IPS-NIHi7 (cell line): ENCODE results near the gene ADAMTS12.
"Not testable (repeated sequence)": the region's sequence is repeated elsewhere in the genome, so short reads cannot be mapped to it uniquely, and the experiment has no call there.

ENCODE experiments used
- DNase-seq: peaks from one replicate; pipeline ENCODE4 v3.0.0; 2012; ENCODE audit warnings: mixed read lengths; ENCODE audit errors: extremely low spot score

The ADAMTS12 gene

DNA sequence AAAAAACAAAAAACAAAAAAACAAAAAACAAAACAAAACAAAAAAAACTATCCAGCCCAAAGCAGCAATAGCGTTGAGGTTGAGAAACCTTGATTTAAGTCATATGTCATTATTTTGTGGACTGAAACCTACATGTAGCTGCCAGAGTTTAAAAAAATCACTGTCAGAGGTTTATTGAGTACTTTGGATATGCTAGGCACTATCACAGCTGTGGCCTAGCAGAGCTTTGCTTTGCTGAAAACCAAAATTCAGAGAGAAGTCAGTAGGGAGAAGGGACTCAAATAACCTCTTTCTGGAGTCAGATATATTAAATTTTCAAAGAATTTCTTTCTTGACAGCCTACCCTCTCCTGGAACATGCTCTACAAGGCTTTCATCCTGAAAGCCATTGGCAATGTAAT lies 299.5 kb downstream of the ADAMTS12 start:
- no peak for DNase-seq

DNA sequence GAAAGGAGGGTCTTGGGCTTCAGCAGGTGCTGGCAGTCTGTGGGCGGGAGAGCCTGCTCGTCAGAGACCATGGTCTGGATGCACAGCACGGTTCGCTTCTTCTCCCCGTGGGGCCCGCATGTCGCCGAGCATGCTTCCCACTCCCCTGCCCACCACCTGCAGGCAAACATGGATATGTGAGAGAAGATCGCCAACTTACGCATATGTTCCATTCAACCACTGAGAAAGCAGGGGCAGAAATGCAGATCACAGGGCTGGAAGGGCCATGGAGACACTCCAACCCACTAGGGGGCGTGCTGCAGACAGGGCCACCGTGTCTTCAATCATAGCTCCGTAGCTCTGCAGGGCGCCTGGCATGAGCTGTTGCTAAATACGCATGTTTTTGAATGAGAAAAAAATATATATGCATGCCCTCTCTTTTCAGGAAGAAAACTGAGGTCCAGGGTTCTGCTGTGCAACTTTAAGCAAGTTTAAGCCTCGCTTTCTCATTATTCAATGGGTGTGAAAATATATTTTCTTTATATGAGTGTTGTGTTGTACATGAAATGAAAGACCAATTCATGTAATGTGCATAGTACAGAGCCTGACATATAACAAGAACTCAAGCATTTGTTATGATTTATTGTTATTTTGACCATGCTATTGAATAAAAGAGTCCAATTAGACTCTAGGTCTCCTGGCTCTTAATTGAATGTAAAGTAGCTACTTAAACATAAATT lies 303.0 kb downstream of the ADAMTS12 start:
- peak; percentile 76 for DNase-seq

GRCh38 chr5:33583332-33583731 lies 308.5 kb downstream of the ADAMTS12 start:
- DNase-seq: no peak

DNA sequence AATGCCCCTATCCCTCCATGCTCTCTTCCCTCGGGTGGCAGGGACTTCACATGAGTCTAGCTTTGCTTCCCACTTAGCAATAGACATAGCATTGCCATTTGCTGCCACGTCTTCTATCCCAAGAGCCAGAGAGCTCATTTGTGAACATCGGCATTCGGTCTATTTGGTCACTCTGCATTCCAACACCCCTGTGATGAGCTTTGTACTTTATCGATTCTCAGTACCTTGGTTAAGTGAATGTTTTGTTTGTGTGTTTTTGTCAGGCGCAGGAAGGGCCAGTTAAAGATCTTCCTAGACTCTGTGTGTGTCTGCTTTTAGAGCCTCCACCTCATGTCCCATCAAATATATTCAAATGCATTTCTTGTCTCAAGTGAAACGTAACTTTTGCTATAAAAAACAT lies 309.4 kb downstream of the ADAMTS12 start:
- no peak for DNase-seq

DNA sequence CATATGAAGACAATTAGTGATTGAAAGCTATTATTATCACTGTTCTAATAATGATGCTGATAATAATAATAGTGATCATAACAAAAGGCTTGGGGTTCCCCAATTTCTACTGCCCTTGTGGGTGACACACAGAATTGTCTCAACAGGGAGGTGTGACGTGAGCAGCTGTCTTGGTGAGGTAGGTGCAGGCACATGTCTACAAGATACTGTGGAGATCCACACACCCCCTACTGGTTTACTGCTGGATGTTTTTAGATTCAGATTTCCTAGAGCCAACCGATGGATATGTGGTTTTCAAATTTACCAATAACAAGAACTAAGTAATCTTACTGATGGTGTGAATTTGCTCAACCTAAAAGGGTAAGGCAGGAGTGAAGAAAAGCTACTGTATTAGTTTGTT lies 312.0 kb downstream of the ADAMTS12 start:
- no peak for DNase-seq

DNA sequence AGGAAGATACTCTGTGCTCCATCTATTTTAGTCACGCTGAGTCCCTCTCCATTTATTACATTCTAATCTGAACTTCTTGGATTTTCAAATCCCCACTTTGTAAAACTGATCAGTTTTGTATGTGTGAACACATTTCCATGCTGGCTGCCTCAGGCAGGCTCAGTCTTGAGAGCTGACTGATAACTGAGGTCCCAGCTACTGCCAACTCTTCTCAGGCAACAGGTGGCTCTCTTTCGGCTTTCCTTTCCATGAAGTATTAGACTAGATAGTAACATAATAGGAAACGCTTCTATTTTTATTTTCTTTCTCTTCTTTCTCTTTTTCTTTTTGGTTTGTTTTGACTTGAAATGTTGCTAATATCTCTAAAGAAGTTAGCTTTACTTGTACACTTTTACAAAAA lies 312.6 kb downstream of the ADAMTS12 start:
- DNase-seq: no peak

DNA sequence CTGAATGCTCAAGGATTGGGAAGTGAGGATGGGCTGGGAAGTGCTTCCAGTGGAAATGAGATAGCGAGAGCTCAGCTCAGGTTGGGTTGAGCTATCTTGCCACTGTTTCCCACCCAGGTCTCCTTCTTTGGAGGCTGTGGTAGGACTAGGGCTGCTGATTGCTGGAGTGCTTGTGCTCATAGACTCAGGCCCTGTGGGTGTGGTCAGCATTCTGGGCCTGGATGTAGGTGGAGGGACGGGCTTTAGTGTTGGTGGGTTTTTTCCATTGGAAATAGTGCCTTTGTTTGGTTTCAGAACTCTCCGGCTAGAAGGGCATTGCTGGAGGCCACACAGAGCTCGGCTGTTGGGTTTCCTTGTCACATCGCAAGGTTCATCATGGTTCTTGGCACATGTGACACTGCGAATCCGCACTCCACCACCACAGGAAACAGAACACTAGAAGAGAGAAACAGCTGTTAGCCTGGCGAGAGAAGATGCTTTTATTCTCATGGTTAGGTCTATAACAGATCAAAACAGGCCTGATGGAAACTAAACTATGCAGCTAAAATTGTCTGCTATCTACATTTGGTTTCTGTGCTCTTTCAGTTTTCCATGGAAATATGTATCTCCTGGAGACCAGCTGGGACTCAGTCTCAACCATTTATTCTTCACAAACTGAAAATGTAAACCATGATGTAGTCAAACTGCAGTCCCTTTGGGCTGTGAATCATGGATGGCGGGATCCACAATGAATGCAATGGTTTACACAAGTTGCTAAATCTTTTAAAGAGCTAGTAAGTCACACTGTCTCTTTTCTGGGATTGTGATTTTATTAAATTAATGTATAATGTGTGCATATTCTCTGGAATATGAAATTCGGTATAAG lies 314.8 kb downstream of the ADAMTS12 start:
- DNase-seq: no peak

DNA sequence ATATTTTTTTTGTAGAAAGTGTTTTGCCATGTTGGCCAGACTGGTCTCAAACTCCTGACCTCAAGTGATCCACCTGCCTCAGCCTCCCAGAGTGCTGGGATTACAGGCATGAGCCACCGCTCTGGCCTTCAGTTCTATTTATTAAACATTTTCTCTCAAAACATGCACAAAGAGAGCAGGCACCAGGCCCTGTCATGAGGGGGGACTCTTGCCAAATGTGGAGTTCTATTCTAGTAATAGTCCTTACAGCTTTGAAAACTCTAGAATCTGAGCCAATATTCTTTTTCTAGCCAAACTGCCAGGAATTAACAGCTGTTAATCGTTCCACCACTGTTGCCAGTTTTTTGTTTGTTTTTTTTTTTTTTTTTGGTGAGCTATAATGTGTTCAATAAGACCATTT lies 326.5 kb downstream of the ADAMTS12 start:
- DNase-seq: no peak

DNA sequence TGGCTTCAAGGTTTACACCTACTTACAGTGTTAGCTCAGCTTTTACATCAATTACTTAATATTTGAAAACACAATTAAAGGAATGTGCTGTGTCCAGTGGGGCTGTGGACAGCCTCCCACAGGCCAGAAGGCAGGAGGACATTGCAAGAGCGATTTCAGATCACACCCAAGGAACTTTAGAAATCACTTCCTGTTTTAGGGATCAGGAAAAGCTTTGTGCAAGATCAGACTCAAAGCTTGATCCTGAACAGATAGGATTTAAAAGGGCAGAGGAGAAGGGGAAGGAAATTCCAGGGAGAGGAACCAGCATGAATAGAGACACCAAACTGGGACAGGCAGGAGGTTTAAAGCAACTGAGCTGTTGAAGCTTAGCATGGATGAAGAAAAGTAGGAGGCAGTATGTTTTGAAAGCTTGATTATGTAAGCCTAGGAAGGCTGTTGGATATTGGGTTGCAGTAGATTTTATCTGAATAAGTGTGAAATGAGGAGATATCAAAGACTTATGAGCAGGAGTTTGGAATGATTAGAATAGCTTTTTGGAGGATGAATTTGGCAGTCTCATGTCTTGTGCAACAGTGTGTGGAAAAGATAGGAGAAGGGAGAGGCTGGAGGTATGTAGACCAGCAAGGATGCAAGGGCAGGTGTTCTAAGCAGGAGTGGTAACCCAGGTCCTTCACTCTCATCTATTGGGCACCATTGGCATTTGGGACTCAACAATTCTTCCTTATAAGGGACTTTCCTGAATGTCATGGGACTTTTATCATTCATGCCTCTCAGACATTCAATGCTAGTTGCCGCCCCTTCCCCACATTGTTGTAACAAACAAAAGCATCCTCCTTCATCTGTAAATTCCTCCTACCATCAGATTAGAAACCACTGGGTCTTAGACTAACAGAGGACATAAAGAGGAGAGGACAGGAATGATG lies 327.5 kb downstream of the ADAMTS12 start:
- DNase-seq: peak; percentile 31

DNA sequence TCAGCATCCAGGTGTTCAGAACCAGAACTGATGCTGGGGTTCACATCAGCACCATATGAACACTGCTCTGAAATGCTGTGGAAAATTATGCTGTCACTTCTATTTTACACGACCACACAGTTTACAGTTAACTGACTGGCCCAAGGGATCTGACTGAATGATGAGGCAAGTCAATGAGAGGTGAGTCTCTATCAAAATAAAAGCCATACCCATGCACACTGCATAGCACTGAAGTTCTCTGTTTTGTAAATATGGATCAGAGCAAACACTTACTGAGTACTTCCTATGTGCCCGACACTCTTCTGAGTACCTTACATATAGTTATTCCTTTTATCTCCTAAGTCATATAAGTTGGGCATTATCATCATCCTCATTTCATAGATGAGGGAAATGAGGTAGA lies 328.3 kb downstream of the ADAMTS12 start:
- DNase-seq: no peak

DNA sequence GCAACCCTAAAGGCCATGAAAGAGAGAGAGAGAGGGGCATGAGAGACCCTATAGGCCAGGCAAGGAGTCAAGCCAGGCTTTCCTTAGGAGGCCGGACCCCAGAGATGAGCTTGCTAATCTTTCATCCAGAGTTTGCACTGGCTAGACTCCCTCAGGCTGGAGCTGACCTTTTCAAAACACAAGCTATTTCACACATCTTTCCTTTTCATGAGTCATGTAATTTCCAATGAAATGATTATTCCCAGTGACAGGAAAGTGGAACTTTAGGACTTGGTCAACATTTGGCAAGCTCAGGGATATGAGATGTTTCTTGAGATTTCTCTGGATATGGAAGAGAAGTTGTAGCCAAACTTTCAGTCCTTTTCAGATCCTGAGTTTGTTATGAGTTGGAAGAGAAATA lies 333.3 kb downstream of the ADAMTS12 start:
- DNase-seq: no peak

DNA sequence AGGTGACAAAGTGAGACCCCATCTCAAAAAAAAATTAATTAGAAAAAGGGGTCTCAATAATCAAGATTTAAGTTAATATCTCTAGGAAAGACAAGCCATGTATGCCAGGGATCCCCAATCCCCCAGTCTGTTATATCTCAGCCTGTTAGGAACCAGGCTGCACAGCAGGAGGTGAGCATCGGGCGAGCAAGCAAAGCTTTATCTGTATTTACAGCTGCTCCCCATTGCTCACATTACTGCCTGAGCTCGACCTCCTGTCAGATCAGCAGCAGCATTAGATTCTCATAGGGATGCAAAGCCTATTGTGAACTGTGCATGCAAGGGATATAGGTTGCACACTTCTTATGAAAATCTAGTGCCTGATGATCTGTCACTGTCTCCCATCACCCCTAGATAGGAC lies 334.2 kb downstream of the ADAMTS12 start:
- no peak for DNase-seq

- no peak for DNase-seq
These were observed 335.2 kb downstream of the ADAMTS12 start for GRCh38 chr5:33556330-33557328.

DNA sequence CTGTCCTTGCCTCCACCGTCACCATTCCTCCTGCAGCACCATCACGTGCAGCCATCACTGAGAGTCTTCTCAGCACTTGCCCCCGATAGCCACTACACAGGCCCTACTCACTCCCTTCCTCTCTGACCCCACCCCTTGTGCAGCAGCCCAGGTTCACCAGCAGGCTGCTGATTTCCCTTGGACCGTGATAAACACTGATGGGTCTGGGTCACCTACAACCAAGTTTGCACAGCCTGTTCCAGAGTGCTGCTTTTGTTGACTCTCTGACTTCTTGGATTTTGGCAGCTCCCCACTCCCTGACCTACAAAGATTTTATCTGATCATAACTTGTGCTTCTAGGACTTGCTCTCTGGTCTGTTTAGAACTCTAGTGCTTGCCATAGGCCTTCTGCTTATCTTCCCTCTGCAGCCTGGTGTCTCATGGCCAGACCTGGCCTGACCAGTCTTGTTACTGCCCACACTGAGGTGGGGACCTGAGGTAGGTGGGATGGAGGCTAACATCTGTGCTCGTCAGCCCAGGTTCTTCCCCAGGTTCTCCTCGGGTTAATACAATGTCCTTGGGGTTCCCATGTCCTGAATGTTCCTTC lies 341.7 kb downstream of the ADAMTS12 start:
- DNase-seq: no peak

GRCh38 chr5:33539790-33540189 lies 352.0 kb downstream of the ADAMTS12 start:
- not testable (repeated sequence) for DNase-seq

- no peak for DNase-seq
These were observed 352.6 kb downstream of the ADAMTS12 start for GRCh38 chr5:33539212-33539611.

GRCh38 chr5:33538201-33538600 lies 353.6 kb downstream of the ADAMTS12 start:
- DNase-seq: no peak

- DNase-seq: no peak
These were observed 354.6 kb downstream of the ADAMTS12 start for GRCh38 chr5:33537240-33537639.

DNA sequence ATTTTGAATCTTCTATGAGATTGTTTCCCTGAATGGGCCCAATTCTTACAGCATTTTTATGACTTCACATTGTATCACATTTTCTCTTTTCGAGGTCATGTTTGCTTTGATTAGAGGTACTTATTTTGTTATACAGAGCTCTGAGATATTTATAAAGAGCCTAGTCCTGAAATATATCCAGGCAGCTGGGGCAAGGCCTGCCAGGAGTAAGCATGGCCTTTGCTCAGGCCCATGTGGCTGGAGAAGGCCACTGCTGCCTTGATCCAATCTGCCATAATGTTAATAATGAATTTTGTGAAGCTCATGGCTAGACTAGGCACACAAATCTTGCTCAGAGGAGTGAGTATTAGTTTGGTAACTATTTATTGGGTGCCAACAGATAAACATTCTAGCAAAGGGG lies 355.0 kb downstream of the ADAMTS12 start:
- DNase-seq: no peak

- DNase-seq: no peak
These were observed 360.0 kb downstream of the ADAMTS12 start for GRCh38 chr5:33531824-33532223.

DNA sequence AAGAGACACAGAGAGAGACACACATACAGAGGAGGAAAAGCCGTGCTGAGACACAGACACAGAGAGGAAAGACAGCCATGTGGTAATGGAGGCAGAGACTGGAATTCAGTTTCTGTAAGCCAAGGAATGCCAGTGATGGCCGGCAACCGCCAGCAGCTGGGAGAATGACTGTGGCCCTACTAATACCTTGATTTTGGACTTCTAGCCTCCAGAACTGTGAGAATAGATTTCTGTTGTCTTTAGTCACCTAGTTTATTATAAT lies 360.8 kb downstream of the ADAMTS12 start:
- DNase-seq: no peak
